Left ventricle myocardium inferior (tissue), 1 donor: ENCODE measurements around the gene LRMDA. TPM values are rescaled to one million over a fixed set of nuclear protein-coding genes. Genes with fewer than 3 reads are reported as not detected.

ENCODE experiments used
- DNase-seq: peaks from one replicate; pipeline ENCODE4 v3.0.0-alpha.2; 2020
- H3K27ac ChIP-seq: fragments of 200-600 bp; replicated peaks from 2 replicates; pipeline ENCODE4 v1.8.0; 2021
- H3K27me3 ChIP-seq: fragments of 200-600 bp; 2 replicates; pipeline ENCODE4 v1.8.0; 2021; ENCODE audit warnings: low read depth
- H3K36me3 ChIP-seq: fragments of 200-600 bp; 2 replicates; pipeline ENCODE4 v1.8.0; 2021
- H3K4me1 ChIP-seq: fragments of 200-600 bp; 2 replicates; pipeline ENCODE4 v1.8.0; 2021
- H3K4me3 ChIP-seq: fragments of 200-600 bp; 2 replicates; pipeline ENCODE4 v1.8.0; 2021; ENCODE audit warnings: mild to moderate bottlenecking, moderate library complexity
- H3K9me3 ChIP-seq: fragments of 200-600 bp; replicated peaks from 2 replicates; pipeline ENCODE4 v1.8.0; 2021
- intact Hi-C: fragments of 100-400 bp; cut with micrococcal nuclease; formaldehyde crosslinking; loops from one replicate; pipeline ENCODE4 v1.11.0; 2022
- total RNA-seq: library from RNA; stranded (reverse); fragmentation: NEBNext Ultra II Directional; extraction: Animal tissue kit (Norgen Biotek cat#: 25700); gene quantifications from one replicate; pipeline ENCODE4 v1.2.1, GENCODE V29; 2021
- TF ChIP-seq, protein P1 (sequence below): fragments of 200-600 bp; IDR thresholded peaks from 2 replicates; pipeline ENCODE4 v1.8.0; 2021; ENCODE audit warnings: antibody characterized with exemption, mild to moderate bottlenecking, borderline replicate concordance
- donor health status: DM: no; HTN: yes; CAD: no; lungs with severe emphysema.

The LRMDA gene
- total RNA-seq, 1 donor from 2014 or later = 18.7 TPM

DNA sequence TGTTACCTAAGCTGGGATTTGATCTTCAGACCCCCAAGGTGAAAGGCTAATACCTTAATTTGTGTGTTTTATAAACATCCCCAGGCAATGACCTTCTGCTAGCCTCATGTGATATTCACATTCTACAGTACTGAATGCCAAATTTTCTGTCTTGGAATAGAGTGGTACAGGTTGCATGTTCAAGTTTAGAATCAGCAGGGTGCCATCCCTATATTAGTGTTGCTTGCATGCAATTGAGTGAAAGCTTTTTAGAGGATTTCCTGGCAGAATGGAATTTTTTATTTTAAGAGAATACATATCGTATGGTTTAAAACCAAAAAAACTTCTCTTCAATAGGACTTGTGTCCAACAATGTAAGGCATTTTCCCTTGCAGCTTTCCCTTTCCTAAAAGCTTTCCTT, 107.3 kb downstream of the LRMDA start:
- intact Hi-C loops = no loop called here
- Histone ChIP-seq H3K27ac (no peak overlapping the region), H3K4me3 (no peak overlapping the region), H3K36me3 (no peaks in the 10 kb centered on the region), H3K27me3 (no peaks in the 10 kb centered on the region), H3K9me3 (no peaks in the 10 kb centered on the region), H3K4me1 (no peaks in the 10 kb centered on the region)
- TF ChIP-seq, protein P1, sequence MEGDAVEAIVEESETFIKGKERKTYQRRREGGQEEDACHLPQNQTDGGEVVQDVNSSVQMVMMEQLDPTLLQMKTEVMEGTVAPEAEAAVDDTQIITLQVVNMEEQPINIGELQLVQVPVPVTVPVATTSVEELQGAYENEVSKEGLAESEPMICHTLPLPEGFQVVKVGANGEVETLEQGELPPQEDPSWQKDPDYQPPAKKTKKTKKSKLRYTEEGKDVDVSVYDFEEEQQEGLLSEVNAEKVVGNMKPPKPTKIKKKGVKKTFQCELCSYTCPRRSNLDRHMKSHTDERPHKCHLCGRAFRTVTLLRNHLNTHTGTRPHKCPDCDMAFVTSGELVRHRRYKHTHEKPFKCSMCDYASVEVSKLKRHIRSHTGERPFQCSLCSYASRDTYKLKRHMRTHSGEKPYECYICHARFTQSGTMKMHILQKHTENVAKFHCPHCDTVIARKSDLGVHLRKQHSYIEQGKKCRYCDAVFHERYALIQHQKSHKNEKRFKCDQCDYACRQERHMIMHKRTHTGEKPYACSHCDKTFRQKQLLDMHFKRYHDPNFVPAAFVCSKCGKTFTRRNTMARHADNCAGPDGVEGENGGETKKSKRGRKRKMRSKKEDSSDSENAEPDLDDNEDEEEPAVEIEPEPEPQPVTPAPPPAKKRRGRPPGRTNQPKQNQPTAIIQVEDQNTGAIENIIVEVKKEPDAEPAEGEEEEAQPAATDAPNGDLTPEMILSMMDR = no peak
- DNase-seq = no peak

DNA sequence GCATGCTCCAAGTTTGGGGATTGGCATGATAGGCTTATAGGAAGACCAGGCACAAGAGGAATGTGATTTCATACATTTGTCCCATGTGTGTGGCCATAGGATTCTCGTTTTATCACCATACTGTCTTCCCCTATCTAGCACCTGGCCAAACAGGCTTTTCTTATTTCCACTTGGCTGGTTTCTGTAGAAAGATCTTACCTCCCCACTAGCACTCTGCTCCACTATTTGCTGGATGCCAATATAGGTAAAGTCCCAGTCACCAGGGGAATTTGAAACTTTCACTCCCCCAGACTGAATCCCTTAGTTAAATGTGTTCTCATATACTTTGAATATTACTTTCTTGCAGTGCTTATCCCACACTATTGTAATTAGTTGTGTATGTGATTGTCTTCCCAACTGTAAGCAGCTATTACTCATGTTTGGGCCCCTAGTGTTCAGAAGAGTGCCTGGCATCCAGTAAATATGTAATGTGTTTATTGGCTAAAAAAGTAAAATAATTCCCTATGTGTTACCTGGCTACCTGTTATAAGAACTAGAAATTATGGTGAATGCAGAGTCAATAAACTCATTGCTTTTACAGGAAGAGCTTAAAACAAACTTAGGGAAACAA, 109.0 kb downstream of the LRMDA start:
- Histone ChIP-seq H3K27me3 (no peaks in the 10 kb centered on the region), H3K4me3 (no peak overlapping the region), H3K36me3 (no peaks in the 10 kb centered on the region), H3K9me3 (no peaks in the 10 kb centered on the region), H3K4me1 (peaks cover 15% of the 10 kb centered on the region), H3K27ac (no peak overlapping the region)
- intact Hi-C loops = no loop called here
- DNase-seq = no peak
- TF ChIP-seq, protein P1 = no peak

DNA sequence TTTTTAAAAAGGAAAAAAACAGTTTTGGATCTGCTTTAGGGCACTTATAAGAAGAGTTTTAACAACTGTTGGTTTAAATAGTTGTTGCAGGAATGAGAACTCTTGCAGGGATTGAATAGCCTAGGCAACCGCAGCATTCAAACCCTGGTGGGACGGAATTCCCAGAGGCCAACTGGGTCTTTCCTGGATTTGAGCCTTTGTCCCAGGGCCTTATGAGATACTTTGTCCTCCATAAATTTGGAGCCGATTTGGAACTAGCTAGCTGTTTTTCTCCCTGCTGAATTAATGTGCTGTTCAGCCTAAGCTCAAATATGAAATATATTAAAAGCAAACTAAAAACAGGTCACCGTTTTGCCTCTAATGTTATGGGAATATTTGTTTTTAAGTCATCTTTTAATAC, 109.6 kb downstream of the LRMDA start:
- Histone ChIP-seq H3K9me3 (no peaks in the 10 kb centered on the region), H3K36me3 (no peaks in the 10 kb centered on the region), H3K4me3 (no peak overlapping the region), H3K4me1 (peaks cover 18% of the 10 kb centered on the region), H3K27me3 (no peaks in the 10 kb centered on the region), H3K27ac (no peak overlapping the region)
- no peak for DNase-seq
- intact Hi-C loops = no loop called here
- TF ChIP-seq, protein P1 = no peak

DNA sequence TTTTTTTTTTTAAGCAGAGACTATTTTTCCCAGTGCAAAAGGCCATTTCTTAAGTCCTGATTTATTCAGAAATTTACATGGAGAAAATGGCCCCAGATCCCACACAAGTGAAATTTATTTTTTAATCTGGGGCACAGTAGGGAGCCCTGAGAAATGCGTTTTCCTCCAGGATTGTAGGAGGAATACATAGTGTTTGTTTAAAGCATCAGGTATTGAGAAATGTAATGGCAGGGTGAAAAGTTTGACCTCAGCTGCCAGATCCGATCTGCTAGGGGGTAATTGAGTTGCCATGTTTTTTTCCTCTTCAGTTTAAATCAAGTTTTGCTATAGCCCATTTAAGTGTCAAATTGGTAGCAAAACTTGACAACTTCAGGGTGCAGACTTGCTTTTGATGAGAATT, 110.0 kb downstream of the LRMDA start:
- intact Hi-C loops = no loop called here
- Histone ChIP-seq H3K27ac (no peak overlapping the region), H3K36me3 (no peaks in the 10 kb centered on the region), H3K27me3 (no peaks in the 10 kb centered on the region), H3K4me1 (peaks cover 21% of the 10 kb centered on the region), H3K9me3 (no peaks in the 10 kb centered on the region), H3K4me3 (no peak overlapping the region)
- DNase-seq = no peak
- TF ChIP-seq, protein P1 = no peak

DNA sequence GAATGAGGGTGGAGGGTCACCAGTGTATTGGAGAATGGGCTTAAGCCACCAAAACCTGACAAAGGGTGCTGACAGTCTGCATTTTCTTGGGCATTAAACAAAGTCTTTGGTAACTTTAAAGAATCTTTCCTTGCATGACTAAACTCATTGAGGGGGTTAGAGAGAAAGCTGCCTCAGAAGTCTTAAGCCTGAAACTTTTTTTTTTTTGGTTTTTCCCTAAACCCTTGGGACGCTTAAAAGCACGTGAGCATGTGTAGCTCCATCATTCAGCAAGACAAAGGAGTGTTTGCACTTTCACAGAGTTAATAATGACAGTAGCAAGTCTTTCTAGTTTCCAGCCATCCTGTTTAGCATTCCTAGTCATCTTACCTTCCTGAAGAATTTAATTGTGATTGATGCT, 110.7 kb downstream of the LRMDA start:
- Histone ChIP-seq H3K27me3 (no peaks in the 10 kb centered on the region), H3K27ac (no peak overlapping the region), H3K9me3 (no peaks in the 10 kb centered on the region), H3K4me1 (peaks cover 23% of the 10 kb centered on the region), H3K4me3 (no peak overlapping the region), H3K36me3 (no peaks in the 10 kb centered on the region)
- TF ChIP-seq, protein P1 = no peak
- intact Hi-C loops = no loop called here
- no peak for DNase-seq
